K562 (cell line): ENCODE measurements around the gene PSME1. TPM values are rescaled to one million over a fixed set of nuclear protein-coding genes. Genes with fewer than 3 reads are reported as not detected.

Experiments used
- BRF1 ChIP-seq: IDR thresholded peaks from 3 replicates; pipeline ENCODE4 v1.6.1; 2011; ENCODE audit warnings: borderline replicate concordance, mild to moderate bottlenecking; ENCODE audit not compliant: insufficient read length; ENCODE audit errors: extremely low read depth
- FOXO4 ChIP-seq: fragments of 450-650 bp; formaldehyde crosslinking; IDR thresholded peaks from 2 replicates; pipeline ENCODE4 v1.4.0; 2020; ENCODE audit warnings: mild to moderate bottlenecking, moderate library complexity
- KAT7 ChIP-seq: sonication (generic); formaldehyde crosslinking; IDR thresholded peaks from 2 replicates; pipeline ENCODE4 v1.8.0; 2022; ENCODE audit warnings: missing genetic modification reagents, mild to moderate bottlenecking, borderline replicate concordance
- MCM5 ChIP-seq: fragments of 450-650 bp; IDR thresholded peaks from 2 replicates; pipeline ENCODE4 v1.6.1; 2016; ENCODE audit warnings: low read depth
- MYNN ChIP-seq, 2 experiments: sonication (generic); formaldehyde crosslinking in 1 of 2; IDR thresholded peaks; 2 replicates each; pipeline versions ENCODE4 v1.5.0 to v1.6.1; 2016 to 2020; ENCODE audit warnings: antibody characterized with exemption in 1 of 2, missing genetic modification reagents in 1 of 2
- NELFE ChIP-seq: IDR thresholded peaks from 2 replicates; pipeline ENCODE4 v1.6.1; 2011; ENCODE audit warnings: mild to moderate bottlenecking; ENCODE audit not compliant: insufficient read depth, insufficient read length
- PHF21A ChIP-seq: fragments of 450-650 bp; IDR thresholded peaks from 2 replicates; pipeline ENCODE4 v1.6.1; 2017; ENCODE audit warnings: low read depth, borderline replicate concordance
- PHF8 ChIP-seq: fragments of 200-600 bp; sonication (generic); IDR thresholded peaks from 2 replicates; pipeline ENCODE4 v1.6.1; 2012; ENCODE audit warnings: mixed run types, mild to moderate bottlenecking, inconsistent platforms, low read length, moderate library complexity, borderline replicate concordance
- RB1 ChIP-seq: fragments of 450-650 bp; IDR thresholded peaks from 2 replicates; pipeline ENCODE4 v1.6.1; 2017; ENCODE audit warnings: low read depth, mild to moderate bottlenecking
- SAP30 ChIP-seq: fragments of 200-600 bp; sonication (generic); IDR thresholded peaks from 2 replicates; pipeline ENCODE4 v1.6.1; 2012; ENCODE audit warnings: borderline replicate concordance, low read depth, mild to moderate bottlenecking, moderate library complexity, low read length, control low read depth, inconsistent platforms; ENCODE audit not compliant: insufficient read depth, poor library complexity, severe bottlenecking
- SIRT6 ChIP-seq: IDR thresholded peaks from one replicate; pipeline ENCODE4 v1.6.1; 2012; ENCODE audit warnings: low read depth, mild to moderate bottlenecking, control low read depth, inconsistent platforms, low read length, moderate library complexity
- SNIP1 ChIP-seq: fragments of 450-650 bp; IDR thresholded peaks from 2 replicates; pipeline ENCODE4 v1.7.1; 2017; ENCODE audit warnings: low read depth, mild to moderate bottlenecking
- SREBF1 ChIP-seq: fragments of 150-350 bp; IDR thresholded peaks from 2 replicates; pipeline ENCODE4 v1.6.1; 2014; ENCODE audit warnings: antibody characterized with exemption, low read depth, low read length, borderline replicate concordance
- STAT5A ChIP-seq: IDR thresholded peaks from 2 replicates; pipeline ENCODE4 v1.6.1; 2012; ENCODE audit warnings: low read length, inconsistent platforms, borderline replicate concordance
- ZBTB7A ChIP-seq: IDR thresholded peaks from 2 replicates; pipeline ENCODE4 v1.6.1; 2011; ENCODE audit warnings: low read depth, mild to moderate bottlenecking, low read length, moderate library complexity, borderline replicate concordance; ENCODE audit not compliant: control insufficient read depth
- ZNF140 ChIP-seq: fragments of 250-450 bp; sonication (Bioruptor Pico); IDR thresholded peaks from 2 replicates; pipeline ENCODE4 v1.8.0; 2021; ENCODE audit warnings: moderate library complexity, mild to moderate bottlenecking, inconsistent platforms
- ZNF23 ChIP-seq: fragments of 250-450 bp; sonication (Bioruptor Pico); IDR thresholded peaks from 2 replicates; pipeline ENCODE4 v1.4.0; 2020; ENCODE audit warnings: mild to moderate bottlenecking
- ZNF282 ChIP-seq: sonication (generic); formaldehyde crosslinking; IDR thresholded peaks from 2 replicates; pipeline ENCODE4 v1.8.1; 2023; ENCODE audit warnings: missing genetic modification reagents
- ZNF41 ChIP-seq: fragments of 250-450 bp; sonication (Bioruptor Pico); conservative IDR thresholded peaks from 2 replicates; pipeline ENCODE4 v1.4.0; 2020; ENCODE audit warnings: mild to moderate bottlenecking
- ZNF518B ChIP-seq: fragments of 250-450 bp; sonication (Bioruptor Pico); IDR thresholded peaks from 2 replicates; pipeline ENCODE4 v1.5.0; 2021; ENCODE audit warnings: mild to moderate bottlenecking, moderate library complexity
- ZNF699 ChIP-seq: fragments of 250-450 bp; sonication (Bioruptor Pico); IDR thresholded peaks from 2 replicates; pipeline ENCODE4 v1.8.0; 2021; ENCODE audit warnings: mild to moderate bottlenecking, moderate library complexity; ENCODE audit not compliant: insufficient replicate concordance
- polyA plus RNA-seq, 8 experiments: library from polyadenylated mRNA; depleted of rRNA in 4 of 8; stranded (reverse) in 5 of 8; unstranded in 3 of 8; fragments of >200 nt; fragmentation: Nextera tagmentation in 2 of 8; fragmentation: Illumina TruSeq in 1 of 8; extraction: Ambion mirVana in 2 of 8; extraction: Trizol in 1 of 8; gene quantifications; 2 replicates each; pipeline versions ENCODE4 v1.2.1 to v1.2.3, GENCODE V29; 2011 to 2014; ENCODE audit warnings: inconsistent platforms in 1 of 8, missing spikeins in 1 of 8
- total RNA-seq, 7 experiments: library from RNA; depleted of rRNA in 6 of 7; stranded (reverse); fragments of >200 nt in 6 of 7; fragmentation: Illumina TruSeq in 2 of 7; extraction: Trizol in 2 of 7; gene quantifications; 2 replicates each; pipeline versions ENCODE4 v1.2.1 to v1.2.3, GENCODE V29; 2011 to 2021; ENCODE audit warnings: low replicate concordance in 1 of 7
- TF ChIP-seq, protein P1 (sequence below): IDR thresholded peaks from 2 replicates; pipeline ENCODE4 v1.6.1; 2012; ENCODE audit warnings: low read depth, low read length, improper control_type of control experiment, borderline replicate concordance

Gene PSME1
- total and polyA plus RNA-seq, 9 of the 15 experiments (the other 6 are each of a cell fraction or from before 2014, with no cell fraction given) = 20.3 to 180 (median 67.5) TPM

DNA sequence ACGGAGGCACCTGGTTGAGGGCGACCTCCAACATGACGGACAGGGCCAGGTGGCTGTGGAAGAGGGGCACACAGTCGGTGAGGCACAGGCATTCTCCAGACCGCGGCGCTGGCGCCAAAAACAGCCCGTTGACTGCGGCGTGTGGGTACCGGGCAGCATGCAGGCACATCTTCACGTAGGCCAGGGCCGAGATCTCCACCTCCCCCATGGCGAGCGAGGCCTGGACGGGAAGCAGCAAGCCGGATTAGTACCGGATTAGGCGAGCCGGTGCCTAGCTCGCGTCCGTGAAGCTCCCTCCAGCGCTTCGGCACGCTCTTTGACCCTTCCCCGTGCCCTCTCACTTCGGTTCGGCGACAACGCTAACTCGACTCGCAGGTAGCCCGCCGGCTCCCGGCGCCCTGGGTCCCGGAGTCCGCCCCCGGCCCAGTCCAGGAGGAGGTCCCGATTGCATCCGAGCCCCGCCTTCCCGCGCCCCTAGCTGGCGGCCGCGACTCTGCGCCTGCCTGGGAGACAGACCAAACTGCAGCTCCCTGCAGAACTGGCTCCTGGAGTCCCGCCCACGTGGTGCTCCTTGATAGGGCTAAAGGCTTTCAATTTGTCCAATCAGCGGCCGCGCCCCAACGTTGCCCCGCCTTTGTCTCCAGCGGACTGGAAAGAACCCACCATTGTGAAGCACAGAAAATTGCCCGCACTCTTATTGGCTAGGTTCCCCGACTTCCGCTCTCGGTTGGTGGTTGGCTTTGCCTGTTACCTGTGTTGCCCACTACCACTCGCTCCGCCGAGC is 5.3 kb downstream of the PSME1 start, which contains the start of gene EMC9 (continued):
- no peak for TF ChIP-seq ZNF518B
- TF ChIP-seq SNIP1 = no peak
- TF ChIP-seq FOXO4 (CRISPR knock-in tag) = no peak
- no peak for TF ChIP-seq ZNF699 (CRISPR knock-in tag)
- peak; percentile 97 for TF ChIP-seq PHF21A
- no peak for TF ChIP-seq KAT7 (CRISPR knock-in tag)
- TF ChIP-seq SIRT6 = no peak
- no peak for TF ChIP-seq MYNN (IDR thresholded peaks at IDR 0.05)
- no peak for TF ChIP-seq MYNN (CRISPR knock-in tag; IDR thresholded peaks at IDR 0.05)
- TF ChIP-seq ZNF140 = no peak
- no peak for TF ChIP-seq RB1
- peak; percentile 68 for TF ChIP-seq SAP30
- TF ChIP-seq PHF8 = peak; percentile 67; the same call in 1 of the 2 replicates
- no peak for TF ChIP-seq BRF1
- no peak for TF ChIP-seq MCM5
- TF ChIP-seq, protein P1, sequence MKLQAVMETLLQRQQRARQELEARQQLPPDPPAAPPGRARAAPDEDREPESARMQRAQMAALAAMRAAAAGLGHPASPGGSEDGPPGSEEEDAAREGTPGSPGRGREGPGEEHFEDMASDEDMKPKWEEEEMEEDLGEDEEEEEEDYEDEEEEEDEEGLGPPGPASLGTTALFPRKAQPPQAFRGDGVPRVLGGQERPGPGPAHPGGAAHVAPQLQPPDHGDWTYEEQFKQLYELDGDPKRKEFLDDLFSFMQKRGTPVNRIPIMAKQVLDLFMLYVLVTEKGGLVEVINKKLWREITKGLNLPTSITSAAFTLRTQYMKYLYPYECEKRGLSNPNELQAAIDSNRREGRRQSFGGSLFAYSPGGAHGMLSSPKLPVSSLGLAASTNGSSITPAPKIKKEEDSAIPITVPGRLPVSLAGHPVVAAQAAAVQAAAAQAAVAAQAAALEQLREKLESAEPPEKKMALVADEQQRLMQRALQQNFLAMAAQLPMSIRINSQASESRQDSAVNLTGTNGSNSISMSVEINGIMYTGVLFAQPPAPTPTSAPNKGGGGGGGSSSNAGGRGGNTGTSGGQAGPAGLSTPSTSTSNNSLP = no peak
- peak; percentile 66; the same call in 1 of the 2 replicates for TF ChIP-seq ZBTB7A
- TF ChIP-seq ZNF282 (CRISPR knock-in tag) = no peak
- no peak for TF ChIP-seq ZNF23
- TF ChIP-seq SREBF1 = no peak
- TF ChIP-seq NELFE = no peak
- TF ChIP-seq ZNF41 (CRISPR knock-in tag) = no peak
- TF ChIP-seq STAT5A = no peak
